GM23338 (cell line): ENCODE measurements around the gene GCH1. TPM values are rescaled to one million over a fixed set of nuclear protein-coding genes. Genes with fewer than 3 reads are reported as not detected.

Experiments used
- ATAC-seq: fragments of 200-7000 bp; cut with Tn5 transposase; 3 replicates; pipeline ENCODE4 v1.9.1; 2020
- DNase-seq: peaks from one replicate; pipeline ENCODE4 v3.0.0-alpha.2; 2015; ENCODE audit warnings: low spot score
- H2AFZ ChIP-seq: fragments of 200-600 bp; sonication (generic); 2 replicates; pipeline ENCODE4 v1.8.0; 2016; ENCODE audit warnings: antibody characterized with exemption, mild to moderate bottlenecking, moderate library complexity
- H3F3A ChIP-seq: fragments of 200-600 bp; sonication (generic); replicated peaks from 2 replicates; pipeline ENCODE4 v1.8.0; 2017; ENCODE audit warnings: antibody characterized with exemption, mixed run types, low read depth
- H3K27ac ChIP-seq: fragments of 200-600 bp; sonication (generic); 2 replicates; pipeline ENCODE4 v1.6.1; 2016; ENCODE audit warnings: low read depth
- H3K27me3 ChIP-seq: fragments of 200-600 bp; sonication (generic); 2 replicates; pipeline ENCODE4 v1.8.0; 2016; ENCODE audit warnings: mild to moderate bottlenecking, mixed run types, moderate library complexity; ENCODE audit not compliant: insufficient read depth
- H3K36me3 ChIP-seq: fragments of 200-600 bp; sonication (generic); 2 replicates; pipeline ENCODE4 v1.8.0; 2016; ENCODE audit warnings: mild to moderate bottlenecking; ENCODE audit not compliant: insufficient read depth
- H3K4me1 ChIP-seq: fragments of 200-600 bp; sonication (generic); 2 replicates; pipeline ENCODE4 v1.8.0; 2016; ENCODE audit warnings: mild to moderate bottlenecking, moderate library complexity; ENCODE audit not compliant: insufficient read depth
- H3K4me2 ChIP-seq: fragments of 200-600 bp; sonication (generic); 2 replicates; pipeline ENCODE4 v1.7.1; 2017; ENCODE audit warnings: mixed run types
- H3K4me3 ChIP-seq: fragments of 200-600 bp; sonication (generic); 2 replicates; pipeline ENCODE4 v1.6.1; 2016; ENCODE audit warnings: mixed run types
- H3K79me2 ChIP-seq: fragments of 200-600 bp; sonication (generic); replicated peaks from 2 replicates; pipeline ENCODE4 v1.8.0; 2017; ENCODE audit warnings: mild to moderate bottlenecking; ENCODE audit not compliant: insufficient read depth
- H3K9me2 ChIP-seq: fragments of 200-600 bp; sonication (generic); 2 replicates; pipeline ENCODE4 v1.8.0; 2017; ENCODE audit not compliant: insufficient read depth
- H4K20me1 ChIP-seq: fragments of 200-600 bp; sonication (generic); replicated peaks from 2 replicates; pipeline ENCODE4 v1.8.0; 2017; ENCODE audit warnings: mild to moderate bottlenecking; ENCODE audit not compliant: insufficient read depth
- H3K27ac Mint-ChIP-seq: 2 replicates; pipeline ENCODE4 v1.8.0; 2020; ENCODE audit warnings: inconsistent platforms, mild to moderate bottlenecking, moderate library complexity, mixed read lengths
- H3K27me3 Mint-ChIP-seq: 3 replicates; pipeline ENCODE4 v1.8.0; 2022; ENCODE audit warnings: low read depth, mild to moderate bottlenecking, moderate library complexity, mixed read lengths, inconsistent platforms; ENCODE audit not compliant: insufficient read depth, poor library complexity
- H3K36me3 Mint-ChIP-seq: 3 replicates; pipeline ENCODE4 v1.8.0; 2021; ENCODE audit warnings: low read depth, mild to moderate bottlenecking, inconsistent platforms, moderate library complexity, mixed read lengths
- H3K4me1 Mint-ChIP-seq: 3 replicates; pipeline ENCODE4 v1.8.0; 2020; ENCODE audit warnings: mild to moderate bottlenecking, inconsistent platforms, mixed read lengths
- H3K4me3 Mint-ChIP-seq: 3 replicates; pipeline ENCODE4 v1.8.0; 2021; ENCODE audit warnings: moderate library complexity, mild to moderate bottlenecking, inconsistent platforms, mixed read lengths
- H3K9me3 Mint-ChIP-seq: 3 replicates; pipeline ENCODE4 v1.8.0; 2020; ENCODE audit warnings: moderate library complexity, mild to moderate bottlenecking, inconsistent platforms, mixed read lengths
- CREB1 ChIP-seq: fragments of 250-450 bp; sonication (Bioruptor Pico); IDR thresholded peaks from 2 replicates; pipeline ENCODE4 v1.5.0; 2020; ENCODE audit warnings: low read depth, mild to moderate bottlenecking, moderate library complexity
- CTCF ChIP-seq, 2 experiments: fragments of 200-600 bp in 1 of 2; sonication (generic) in 1 of 2; conservative IDR thresholded peaks; 2 replicates each; pipeline versions ENCODE4 v1.5.1 to v1.6.1; 2016 to 2017; ENCODE audit warnings: antibody characterized with exemption in 2 of 2, low read depth in 2 of 2, mild to moderate bottlenecking in 2 of 2, moderate library complexity in 1 of 2
- EZH2 ChIP-seq: fragments of 200-600 bp; sonication (generic); IDR thresholded peaks from one replicate; pipeline ENCODE4 v1.8.0; 2017; ENCODE audit warnings: antibody characterized with exemption, mild to moderate bottlenecking, low read depth; ENCODE audit not compliant: unreplicated experiment
- JUNB ChIP-seq: IDR thresholded peaks from one replicate; pipeline ENCODE4 v1.6.1; 2016; ENCODE audit warnings: antibody characterized with exemption; ENCODE audit not compliant: unreplicated experiment
- NANOG ChIP-seq: IDR thresholded peaks from 2 replicates; pipeline ENCODE4 v1.6.1; 2016; ENCODE audit warnings: antibody characterized with exemption, borderline replicate concordance
- REST ChIP-seq: IDR thresholded peaks from one replicate; pipeline ENCODE4 v1.6.1; 2018; ENCODE audit warnings: antibody characterized with exemption; ENCODE audit not compliant: unreplicated experiment
- STAT1 ChIP-seq: IDR thresholded peaks from one replicate; pipeline ENCODE4 v1.6.1; 2016; ENCODE audit warnings: antibody characterized with exemption; ENCODE audit not compliant: unreplicated experiment
- ZNF114 ChIP-seq: fragments of 250-450 bp; sonication (Bioruptor Pico); IDR thresholded peaks from 2 replicates; pipeline ENCODE4 v1.5.0; 2020; ENCODE audit warnings: mild to moderate bottlenecking, moderate library complexity
- ZNF331 ChIP-seq: fragments of 250-450 bp; sonication (Bioruptor Pico); IDR thresholded peaks from 2 replicates; pipeline ENCODE4 v1.5.0; 2020; ENCODE audit warnings: low read depth, mild to moderate bottlenecking, moderate library complexity
- ZNF462 ChIP-seq: fragments of 250-450 bp; sonication (Bioruptor Pico); IDR thresholded peaks from 2 replicates; pipeline ENCODE4 v1.5.0; 2020; ENCODE audit warnings: mild to moderate bottlenecking, moderate library complexity
- polyA plus RNA-seq: library from polyadenylated mRNA; unstranded; fragments of >200 nt; fragmentation: Nextera tagmentation; extraction: Ambion mirVana; gene quantifications from 2 replicates; pipeline ENCODE4 v1.2.1, GENCODE V29; 2016
- total RNA-seq: library from RNA; depleted of rRNA; stranded (reverse); fragments of >200 nt; shearing (Covaris generic); gene quantifications from 2 replicates; pipeline ENCODE4 v1.2.3, GENCODE V29; 2014

Gene GCH1
- total and polyA plus RNA-seq, 2 experiments from 2014 or later: 8.7 to 15.0 TPM

DNA sequence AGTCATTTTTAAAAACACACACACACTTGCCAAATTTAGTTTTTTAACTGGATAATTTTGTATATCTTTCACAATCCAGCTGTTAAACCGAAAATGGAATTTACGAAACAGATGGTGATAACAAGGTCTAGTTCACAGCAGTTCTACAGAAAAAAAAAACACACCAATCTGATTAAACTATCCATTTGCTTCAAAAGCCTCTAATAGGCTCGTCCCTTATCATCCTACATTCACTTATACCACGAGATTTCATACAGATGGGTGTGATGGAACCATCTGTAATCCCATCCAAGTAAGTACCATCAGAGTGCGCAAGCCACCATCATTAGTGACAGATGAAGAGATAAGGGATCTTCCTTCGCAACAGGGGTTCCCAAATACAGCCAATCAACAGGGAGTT lies 20.1 kb downstream of the GCH1 start:
- H2AFZ ChIP-seq: no peak overlapping the region
- no peak for TF ChIP-seq ZNF462 (CRISPR knock-in tag)
- H3F3A ChIP-seq: no peaks in the 10 kb centered on the region; the same call in 1 of the 2 replicates
- DNase-seq (no peak), ATAC-seq (no peak)
- H3K27me3 ChIP-seq: no peaks in the 10 kb centered on the region
- H3K4me3 ChIP-seq: no peak overlapping the region
- no peaks in the 10 kb centered on the region for H4K20me1 ChIP-seq
- peaks cover 3% of the 10 kb centered on the region; the same call in 1 of the 2 replicates for H3K9me2 ChIP-seq
- Mint-ChIP-seq H3K27ac (no peak overlapping the region), H3K36me3 (peaks cover 6% of the 10 kb centered on the region; the same call in 1 of the 3 replicates), H3K9me3 (no peaks in the 10 kb centered on the region; the same call in 2 of the 3 replicates), H3K4me1 (peaks cover 13% of the 10 kb centered on the region), H3K27me3 (peaks cover 4% of the 10 kb centered on the region), H3K4me3 (no peak overlapping the region)
- H3K27ac ChIP-seq: no peak overlapping the region
- no peaks in the 10 kb centered on the region for H3K36me3 ChIP-seq
- peaks cover 10% of the 10 kb centered on the region for H3K4me1 ChIP-seq
- H3K79me2 ChIP-seq: no peaks in the 10 kb centered on the region; the same call in 1 of the 2 replicates
- H3K4me2 ChIP-seq: no peak overlapping the region

GRCh38 chr14:54881761-54882401 lies 20.7 kb downstream of the GCH1 start:
- no peak for DNase-seq
- Mint-ChIP-seq H3K4me3 (no peak overlapping the region), H3K36me3 (peaks cover 6% of the 10 kb centered on the region; the same call in 1 of the 3 replicates), H3K27ac (no peak overlapping the region), H3K27me3 (peaks cover 4% of the 10 kb centered on the region), H3K4me1 (peaks cover 10% of the 10 kb centered on the region), H3K9me3 (no peaks in the 10 kb centered on the region; the same call in 2 of the 3 replicates)
- no peaks in the 10 kb centered on the region; the same call in 1 of the 2 replicates for H3F3A ChIP-seq
- H3K79me2 ChIP-seq: no peaks in the 10 kb centered on the region; the same call in 1 of the 2 replicates
- H3K4me3 ChIP-seq: no peak overlapping the region
- peaks cover 3% of the 10 kb centered on the region; the same call in 1 of the 2 replicates for H3K9me2 ChIP-seq
- no peak for ATAC-seq
- H2AFZ ChIP-seq: no peak overlapping the region
- no peaks in the 10 kb centered on the region for H3K36me3 ChIP-seq
- no peak overlapping the region for H3K4me2 ChIP-seq
- H3K4me1 ChIP-seq: peaks cover 14% of the 10 kb centered on the region
- no peak overlapping the region for H3K27ac ChIP-seq
- no peaks in the 10 kb centered on the region for H3K27me3 ChIP-seq
- H4K20me1 ChIP-seq: no peaks in the 10 kb centered on the region
- TF ChIP-seq ZNF331 (CRISPR knock-in tag): no peak
- TF ChIP-seq EZH2: no peak
- TF ChIP-seq REST: no peak
- no peak for TF ChIP-seq NANOG
- no peak for TF ChIP-seq CTCF (conservative IDR thresholded peaks at IDR 0.05; ENCODE audit: low read depth in 2 of 2)
- TF ChIP-seq STAT1: no peak
- TF ChIP-seq JUNB: no peak
- TF ChIP-seq ZNF114: no peak
- TF ChIP-seq CREB1 (CRISPR knock-in tag): no peak
